Panc1 (cell line): Measurements from ENCODE around the gene FBXW12. TPM values are rescaled to one million over a fixed set of nuclear protein-coding genes. Genes with fewer than 3 reads are reported as not detected.

Source experiments
- ATAC-seq: fragments of 200-7000 bp; cut with Tn5 transposase; 2 replicates; pipeline ENCODE4 v1.9.1; 2020; ENCODE audit warnings: mild to moderate bottlenecking, moderate library complexity
- BruUV-seq: library from RNA; stranded (reverse); fragments of 400-500 nt; replicated peaks from 2 replicates; lab custom pipeline; 2021; lab: Mats Ljungman, UMichigan
- CTCF ChIA-PET: fragments of 300-600 bp; sonication (Branson Sonifier 250); formaldehyde crosslinking; loops from one replicate; lab custom pipeline; 2022; ENCODE audit warnings: antibody characterized with exemption; lab: Charles Lee
- POLR2A ChIA-PET: fragments of 300-600 bp; sonication (Branson Sonifier 250); formaldehyde crosslinking; loops from one replicate; lab custom pipeline; 2022; ENCODE audit warnings: antibody characterized with exemption; lab: Charles Lee
- DNase-seq: peaks from one replicate; pipeline ENCODE4 v3.0.0-alpha.2; 2010; ENCODE audit warnings: low read depth, low spot score
- H3K27ac ChIP-seq: 2 replicates; pipeline ENCODE4 v1.5.1; 2011; ENCODE audit warnings: mild to moderate bottlenecking, low read length, inconsistent platforms
- H3K27me3 ChIP-seq: fragments of 200-500 bp; sonication (Bioruptor generic); 2 replicates; pipeline ENCODE4 v1.6.0; 2014; ENCODE audit warnings: low read length, inconsistent platforms; ENCODE audit not compliant: control insufficient read depth, insufficient read depth
- H3K36me3 ChIP-seq: fragments of 200-500 bp; sonication (Bioruptor generic); 2 replicates; pipeline ENCODE4 v1.5.1; 2014; ENCODE audit warnings: inconsistent platforms, mild to moderate bottlenecking, low read length, moderate library complexity; ENCODE audit not compliant: control insufficient read depth, insufficient read depth
- H3K4me1 ChIP-seq: 2 replicates; pipeline ENCODE4 v1.5.1; 2011; ENCODE audit warnings: inconsistent platforms, mild to moderate bottlenecking, low read length, moderate library complexity; ENCODE audit not compliant: control insufficient read depth, insufficient read depth
- H3K4me3 ChIP-seq, 2 experiments: 2 replicates each; pipeline ENCODE4 v1.5.1; 2011 to 2012; ENCODE audit warnings: low read depth in 2 of 2, low read length in 2 of 2, mild to moderate bottlenecking in 2 of 2, inconsistent platforms in 1 of 2, moderate library complexity in 1 of 2
- H3K9me3 ChIP-seq: fragments of 200-500 bp; sonication (Bioruptor generic); 2 replicates; pipeline ENCODE4 v1.5.1; 2014; ENCODE audit warnings: low read depth, mild to moderate bottlenecking, inconsistent platforms, low read length, moderate library complexity; ENCODE audit not compliant: control insufficient read depth, insufficient read depth
- CTCF ChIP-seq: fragments of 450-650 bp; IDR thresholded peaks from 2 replicates; pipeline ENCODE4 v1.5.1; 2017; ENCODE audit warnings: mild to moderate bottlenecking
- POLR2AphosphoS5 ChIP-seq: IDR thresholded peaks from 2 replicates; pipeline ENCODE4 v1.6.1; 2012; ENCODE audit warnings: mild to moderate bottlenecking, low read depth, low read length, moderate library complexity
- REST ChIP-seq, 2 experiments: IDR thresholded peaks; 2 replicates each; pipeline ENCODE4 v1.6.1; 2011 to 2012; ENCODE audit warnings: low read depth in 2 of 2, control low read depth in 1 of 2, low read length in 1 of 2, mild to moderate bottlenecking in 1 of 2, moderate library complexity in 1 of 2; ENCODE audit not compliant: insufficient read depth in 1 of 2
- SIN3A ChIP-seq: IDR thresholded peaks from 2 replicates; pipeline ENCODE4 v1.6.1; 2012; ENCODE audit warnings: low read depth, mild to moderate bottlenecking, low read length, moderate library complexity, borderline replicate concordance; ENCODE audit not compliant: insufficient read depth
- TCF7L2 ChIP-seq: IDR thresholded peaks from 2 replicates; pipeline ENCODE4 v1.6.1; 2011; ENCODE audit warnings: mild to moderate bottlenecking, low read depth, low read length, inconsistent platforms
- in situ Hi-C: cut with HindIII; loops from 2 replicates; pipeline ENCODE4 v1.10.0; 2016; ENCODE audit warnings: low sequenced_read_pairs, low pct_unique_long_range_greater_than_20kb
- intact Hi-C: fragments of 100-400 bp; cut with micrococcal nuclease; formaldehyde crosslinking; loops from one replicate; pipeline ENCODE4 v1.10.0; 2022; ENCODE audit not compliant: unreplicated experiment
- total RNA-seq: library from RNA; stranded (reverse); gene quantifications from one replicate; pipeline ENCODE4 v1.2.1, GENCODE V29; 2021; ENCODE audit not compliant: unreplicated experiment

FBXW12 gene
- total RNA-seq, 1 experiment from 2014 or later: not detected

- POLR2A ChIA-PET: no interaction called here
Measured at GRCh38 chr3:48436855-48437254, 64.8 kb downstream of the FBXW12 start.

GRCh38 chr3:48437812-48438211 lies 65.8 kb downstream of the FBXW12 start:
- no peak overlapping the region for H3K4me3 ChIP-seq
- TF ChIP-seq SIN3A (no peak), TCF7L2 (no peak), CTCF (no peak), REST (IDR thresholded peaks at IDR 0.05; ENCODE audit: insufficient read depth in 1 of 2, low read depth in 2 of 2, low read length in 1 of 2) (no peak), POLR2AphosphoS5 (no peak)
- in situ Hi-C loops (no loop called here), intact Hi-C loops (loop anchor here (5.0 kb wide), 2 partner anchors 36 to 166 kb away; no protein-coding TSS in a partner anchor)
- H3K27ac ChIP-seq: no peak overlapping the region
- no TSS peak for BruUV-seq
- ATAC-seq (no peak), DNase-seq (no peak)
- no peaks in the 10 kb centered on the region for H3K27me3 ChIP-seq
- H3K4me1 ChIP-seq: peaks cover 5% of the 10 kb centered on the region; the same call in 1 of the 2 replicates
- CTCF ChIA-PET: no interaction called here
- peaks cover 4% of the 10 kb centered on the region; the same call in 1 of the 2 replicates for H3K36me3 ChIP-seq
- no peaks in the 10 kb centered on the region for H3K9me3 ChIP-seq
- POLR2A ChIA-PET: no interaction called here

More at GRCh38 chr3:48436855-48437254, 64.8 kb downstream of the FBXW12 start:
- DNase-seq (no peak), ATAC-seq (no peak)
- BruUV-seq: no TSS peak
- Histone ChIP-seq H3K27ac (no peak overlapping the region), H3K4me1 (peaks cover 5% of the 10 kb centered on the region; the same call in 1 of the 2 replicates), H3K36me3 (peaks cover 4% of the 10 kb centered on the region; the same call in 1 of the 2 replicates), H3K4me3 (no peak overlapping the region), H3K27me3 (no peaks in the 10 kb centered on the region), H3K9me3 (no peaks in the 10 kb centered on the region)
- no peak for TF ChIP-seq TCF7L2
- TF ChIP-seq CTCF: no peak
- no peak for TF ChIP-seq POLR2AphosphoS5
- TF ChIP-seq REST (IDR thresholded peaks at IDR 0.05; ENCODE audit: insufficient read depth in 1 of 2, low read depth in 2 of 2, low read length in 1 of 2): no peak
- TF ChIP-seq SIN3A: no peak
- CTCF ChIA-PET: interaction anchor here (0.8 to 2.5 kb wide), 8 partner anchors 9 to 242 kb away, joined by 3 to 98 read pairs (median 14); partner anchors contain the start of gene ATRIP
- intact Hi-C loops: loop anchor here (5.0 kb wide), 2 partner anchors 35 to 165 kb away; no protein-coding TSS in a partner anchor
- in situ Hi-C loops: no loop called here
